Measurements from ENCODE around the gene TAS2R31.

TAS2R31 gene

DNA sequence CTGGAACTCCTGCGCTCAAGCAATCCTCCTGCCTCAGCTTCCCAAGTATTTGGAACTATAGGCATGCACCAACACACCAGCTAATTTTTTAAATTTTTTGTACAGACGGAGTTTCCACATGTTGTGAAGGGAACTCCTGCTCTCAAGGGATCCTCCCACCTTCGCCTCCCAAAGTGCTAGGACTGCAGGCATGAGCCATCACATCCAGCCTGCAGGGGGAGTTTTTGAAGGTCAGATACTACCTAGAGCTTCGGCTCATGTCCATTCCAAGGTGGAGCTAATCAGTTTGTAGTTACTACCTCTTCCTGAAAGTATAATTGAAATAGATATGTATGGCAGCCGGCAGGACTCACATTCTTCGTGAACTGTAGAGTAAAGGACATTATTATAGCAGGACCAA, 5.1 kb downstream of the TAS2R31 start:
- ATAC-seq, result no peak
- peaks cover 9% of the 10 kb centered on the region for H3K36me3 Mint-ChIP-seq
- peaks cover 4% of the 10 kb centered on the region for H3K9me3 Mint-ChIP-seq

DNA sequence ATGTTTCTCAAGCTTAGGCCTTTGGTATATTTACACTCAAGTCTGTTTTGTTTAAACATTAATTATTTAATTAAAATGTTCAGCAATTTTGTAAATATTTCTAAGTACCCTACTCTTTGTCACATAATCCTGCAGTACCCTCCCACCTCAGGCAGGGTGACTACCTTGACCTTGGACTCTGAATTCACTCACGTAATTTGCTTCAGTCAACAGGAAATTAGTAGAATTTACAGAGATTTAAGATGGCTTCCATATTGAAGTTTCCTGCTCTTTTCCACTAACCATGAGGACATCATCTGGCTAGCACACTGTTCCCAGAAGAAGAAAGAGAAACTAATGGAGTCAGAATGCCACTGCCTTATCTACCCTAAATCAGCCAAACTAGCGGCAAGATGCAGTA, 7.8 kb downstream of the TAS2R31 start:
- Mint-ChIP-seq H3K27ac (no peak overlapping the region), H3K9me3 (peaks cover 4% of the 10 kb centered on the region), H3K4me3 (no peak overlapping the region), H3K36me3 (peaks cover 14% of the 10 kb centered on the region), H3K4me1 (peaks cover 9% of the 10 kb centered on the region)
- ATAC-seq, result no peak
- no peak for DNase-seq (ENCODE audit: low spot score in 2 of 2)

More for the DNA sequence above, 5.1 kb downstream of the TAS2R31 start:
- no peak for DNase-seq (ENCODE audit: low spot score in 2 of 2)
- Mint-ChIP-seq H3K27ac (no peak overlapping the region), H3K4me1 (peaks cover 9% of the 10 kb centered on the region), H3K4me3 (no peak overlapping the region)

DNA sequence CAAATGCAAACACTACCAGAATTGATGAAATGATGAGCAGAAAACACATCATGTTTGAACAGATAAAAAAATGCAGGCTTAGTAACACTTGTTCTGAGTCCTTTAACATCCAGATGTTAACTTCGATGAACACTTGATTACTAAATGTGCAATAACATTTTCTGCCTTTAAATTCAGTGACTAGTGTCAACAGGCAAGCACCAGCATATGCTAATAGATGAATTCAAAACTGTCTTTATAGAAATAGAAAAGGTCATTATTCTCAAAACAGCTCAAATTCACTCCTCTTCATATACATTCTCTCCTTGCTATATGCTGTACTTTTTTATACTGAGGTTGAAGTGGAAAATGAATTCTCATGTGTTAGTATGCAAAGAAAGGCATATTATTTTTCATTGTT, 8.7 kb downstream of the TAS2R31 start, which contains the start of gene TAS2R19:
TAS2R19 (minus strand) TSS at position 101 of the 400 bp plus-strand sequence; CDS start at position 52, 49 bp downstream.
- peaks cover 9% of the 10 kb centered on the region for H3K4me1 Mint-ChIP-seq
- H3K9me3 Mint-ChIP-seq, result peaks cover 4% of the 10 kb centered on the region
- H3K27ac Mint-ChIP-seq, result no peak within 1 kb of the TSS
- no peak for ATAC-seq
- H3K36me3 Mint-ChIP-seq, result peaks cover 20% of the 10 kb centered on the region
- H3K4me3 Mint-ChIP-seq, result no peak within 1 kb of the TSS
- no peak for DNase-seq (ENCODE audit: low spot score in 2 of 2)

DNA sequence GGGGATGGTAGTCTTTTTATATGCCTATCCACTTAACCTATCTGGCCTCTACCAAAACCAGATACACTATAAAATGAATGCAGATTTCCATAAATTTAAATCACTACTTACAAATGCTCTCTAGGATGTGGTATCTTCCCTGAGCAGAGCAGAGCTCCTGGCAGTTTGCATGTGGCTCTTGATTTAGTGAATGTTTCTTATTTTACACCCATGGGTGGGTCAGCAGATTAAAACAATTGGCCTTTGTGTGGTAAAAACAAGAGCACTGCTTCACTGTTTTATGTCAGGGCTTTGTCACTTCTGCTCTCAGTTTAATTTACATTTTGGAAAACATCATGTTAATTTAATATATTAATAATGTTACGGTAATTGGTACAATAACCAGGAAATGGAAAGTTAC, 14.3 kb downstream of the TAS2R31 start:
- H3K9me3 Mint-ChIP-seq, result no peaks in the 10 kb centered on the region
- H3K4me1 Mint-ChIP-seq, result peaks cover 12% of the 10 kb centered on the region
- H3K4me3 Mint-ChIP-seq, result no peak overlapping the region
- ATAC-seq, result no peak
- no peak for DNase-seq (ENCODE audit: low spot score in 2 of 2)
- peaks cover 11% of the 10 kb centered on the region for H3K36me3 Mint-ChIP-seq
- H3K27ac Mint-ChIP-seq, result no peak overlapping the region

- no peak overlapping the region for H3K27ac Mint-ChIP-seq
- DNase-seq (ENCODE audit: low spot score in 2 of 2), result no peak
- no peak for ATAC-seq
- H3K4me1 Mint-ChIP-seq, result peaks cover 6% of the 10 kb centered on the region
- no peak overlapping the region for H3K4me3 Mint-ChIP-seq
- H3K9me3 Mint-ChIP-seq, result no peaks in the 10 kb centered on the region
- H3K36me3 Mint-ChIP-seq, result peaks cover 11% of the 10 kb centered on the region
These were observed 15.3 kb downstream of the TAS2R31 start for GRCh38 chr12:11015775-11016430.

DNA sequence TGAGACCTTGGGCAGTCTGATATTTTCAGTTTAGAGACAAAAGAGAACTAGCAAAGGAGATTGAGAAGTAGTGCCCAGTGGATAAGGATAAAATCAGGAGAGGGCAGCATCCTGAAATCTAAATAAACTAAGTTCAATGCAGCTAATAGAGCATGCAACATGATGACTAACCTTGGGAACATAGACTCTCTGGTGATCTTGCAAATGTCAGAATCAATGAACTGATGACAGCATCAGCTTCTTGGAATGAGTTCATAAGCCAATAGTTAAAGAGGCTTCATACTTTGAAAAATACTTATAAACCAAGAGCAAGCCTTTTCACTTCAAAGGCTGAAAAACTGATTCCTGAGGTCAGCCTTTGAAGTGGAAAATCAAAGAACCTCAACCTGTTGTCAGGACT, 17.0 kb downstream of the TAS2R31 start:
- Mint-ChIP-seq H3K4me3 (no peak overlapping the region), H3K4me1 (peaks cover 6% of the 10 kb centered on the region), H3K36me3 (peaks cover 11% of the 10 kb centered on the region), H3K9me3 (no peaks in the 10 kb centered on the region), H3K27ac (no peak overlapping the region)
- ATAC-seq, result no peak
- no peak for DNase-seq (ENCODE audit: low spot score in 2 of 2)

DNA sequence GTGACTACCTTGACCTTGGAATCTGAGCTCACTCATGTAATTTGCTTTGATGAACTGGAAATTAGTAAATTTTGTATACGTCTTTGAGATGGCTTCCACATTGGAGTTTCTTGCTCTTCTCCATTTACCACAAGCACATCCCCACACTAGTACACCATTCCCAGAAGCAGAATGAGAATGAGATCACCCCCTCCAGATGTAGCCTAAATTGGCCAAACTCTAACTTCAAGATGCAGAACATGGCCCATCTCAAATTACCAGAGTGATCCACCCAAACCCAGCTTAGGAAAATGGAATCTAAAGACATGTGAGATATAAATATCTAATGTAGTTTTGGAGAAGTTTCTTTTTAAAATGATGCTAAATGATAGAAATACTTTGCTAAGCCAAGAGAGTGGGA, 23.6 kb downstream of the TAS2R31 start:
- no peaks in the 10 kb centered on the region for H3K9me3 Mint-ChIP-seq
- ATAC-seq (no peak), DNase-seq (ENCODE audit: low spot score in 2 of 2) (no peak)
- H3K4me1 Mint-ChIP-seq, result no peaks in the 10 kb centered on the region
- H3K4me3 Mint-ChIP-seq, result no peak overlapping the region
- peaks cover 5% of the 10 kb centered on the region for H3K36me3 Mint-ChIP-seq
- no peak overlapping the region for H3K27ac Mint-ChIP-seq

GRCh38 chr12:10998204-10998603, 33.0 kb downstream of the TAS2R31 start, which contains the start of gene TAS2R20:
TSS of gene TAS2R20 (minus strand) at chr12:10998304. CDS start at chr12:10997875, 429 bp downstream.
- no peaks in the 10 kb centered on the region for H3K4me1 Mint-ChIP-seq
- peaks cover 7% of the 10 kb centered on the region for H3K36me3 Mint-ChIP-seq
- DNase-seq (ENCODE audit: low spot score in 2 of 2) (no peak), ATAC-seq (no peak)
- no peak within 1 kb of the TSS for H3K4me3 Mint-ChIP-seq
- no peak within 1 kb of the TSS for H3K27ac Mint-ChIP-seq
- no peaks in the 10 kb centered on the region for H3K9me3 Mint-ChIP-seq

DNA sequence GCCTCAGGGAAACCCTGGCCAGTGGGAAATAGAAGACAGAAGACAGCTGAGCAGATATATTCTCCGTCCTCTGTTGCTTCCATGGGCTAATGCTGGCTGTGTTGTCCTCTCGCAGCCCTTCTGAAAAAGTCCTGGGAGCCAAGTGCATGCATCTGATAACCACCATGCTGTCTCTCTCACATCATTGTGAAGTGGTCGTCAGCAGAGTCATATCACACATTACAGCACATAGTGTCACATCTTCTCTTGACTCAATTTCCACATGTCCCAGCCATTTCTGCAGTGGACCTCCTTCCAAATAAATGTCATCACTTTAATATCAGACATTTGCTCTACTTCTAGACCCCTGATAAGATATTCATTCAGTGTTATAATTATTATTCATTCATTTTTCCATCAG, 36.9 kb downstream of the TAS2R31 start:
- ATAC-seq (no peak), DNase-seq (ENCODE audit: low spot score in 2 of 2) (no peak)
- no peaks in the 10 kb centered on the region for H3K9me3 Mint-ChIP-seq
- H3K4me3 Mint-ChIP-seq, result no peak overlapping the region
- no peak overlapping the region for H3K27ac Mint-ChIP-seq
- H3K4me1 Mint-ChIP-seq, result no peaks in the 10 kb centered on the region
- H3K36me3 Mint-ChIP-seq, result peaks cover 7% of the 10 kb centered on the region

DNA sequence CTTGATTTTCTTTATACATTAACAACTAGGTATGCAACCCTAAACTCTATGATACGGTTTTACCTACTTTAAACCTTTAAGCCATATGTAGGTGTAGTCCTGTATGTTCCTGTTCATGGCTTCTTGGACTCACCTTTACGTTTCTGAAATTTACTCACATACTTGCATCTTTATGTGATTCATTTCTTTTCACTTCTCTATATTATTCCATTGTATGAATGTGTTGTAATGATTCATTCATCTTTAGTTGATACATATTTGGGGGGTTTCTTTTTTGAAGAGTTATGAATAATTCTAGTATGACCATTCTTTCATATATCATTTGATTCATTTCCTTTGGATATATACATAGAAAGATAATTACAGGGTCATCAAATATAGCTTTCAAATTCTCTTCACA, 42.1 kb downstream of the TAS2R31 start:
- H3K4me1 Mint-ChIP-seq, result no peaks in the 10 kb centered on the region
- ATAC-seq (peak; percentile 77), DNase-seq (ENCODE audit: low spot score in 2 of 2) (no peak)
- H3K4me3 Mint-ChIP-seq, result no peak overlapping the region
- no peak overlapping the region for H3K27ac Mint-ChIP-seq
- H3K9me3 Mint-ChIP-seq, result no peaks in the 10 kb centered on the region
- no peaks in the 10 kb centered on the region for H3K36me3 Mint-ChIP-seq

DNA sequence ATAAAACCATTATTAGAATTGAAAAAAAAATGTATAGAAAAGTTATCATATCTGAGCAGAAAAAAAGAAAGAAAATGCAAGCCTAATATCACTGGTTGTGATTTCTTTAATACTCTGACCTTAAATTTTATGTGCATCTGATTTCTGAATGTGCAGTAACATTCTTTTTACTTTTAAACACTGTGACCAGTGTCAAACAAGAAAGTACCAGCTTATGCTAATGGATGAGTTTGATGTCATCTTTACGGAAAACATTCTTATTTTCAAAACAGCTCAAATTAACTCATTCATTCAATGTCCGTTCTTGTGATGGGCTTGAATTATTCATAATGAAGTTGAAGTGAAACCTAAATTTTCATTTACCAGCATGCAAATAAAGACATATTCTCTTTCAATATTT, 44.4 kb downstream of the TAS2R31 start, which contains the start of gene TAS2R50:
TAS2R50 (minus strand) TSS at position 101 of the 400 bp plus-strand sequence; CDS start at position 49, 52 bp downstream.
- Mint-ChIP-seq H3K4me3 (no peak within 1 kb of the TSS), H3K27ac (no peak within 1 kb of the TSS), H3K36me3 (no peaks in the 10 kb centered on the region)

DNA sequence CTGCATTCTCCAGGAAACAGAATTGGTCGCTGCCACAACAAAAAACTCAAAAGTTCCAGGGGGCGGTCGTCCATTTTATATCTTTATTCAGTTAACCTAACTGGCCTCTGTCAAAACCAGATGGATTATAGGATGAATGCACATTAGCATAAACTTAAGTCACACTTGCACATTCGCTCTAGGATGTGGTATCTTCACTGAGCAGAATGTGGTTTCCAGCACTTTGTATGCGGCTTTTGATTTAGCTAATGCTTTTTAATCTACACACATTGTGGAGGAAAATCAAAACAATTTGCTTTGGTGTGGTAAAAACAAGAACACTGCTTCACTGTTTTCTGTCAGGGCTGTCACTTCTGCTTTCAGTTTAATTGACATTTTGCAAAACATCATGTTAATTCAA, 49.0 kb downstream of the TAS2R31 start:
- Mint-ChIP-seq H3K9me3 (no peaks in the 10 kb centered on the region), H3K27ac (no peak overlapping the region), H3K36me3 (no peaks in the 10 kb centered on the region), H3K4me1 (peaks cover 35% of the 10 kb centered on the region), H3K4me3 (no peak overlapping the region)
- DNase-seq (ENCODE audit: low spot score in 2 of 2) (peak in 1 of 2 donors; percentile 53), ATAC-seq (peak; percentile 99)

More for the DNA sequence above, 44.4 kb downstream of the TAS2R31 start, which contains the start of gene TAS2R50:
- ATAC-seq (no peak), DNase-seq (ENCODE audit: low spot score in 2 of 2) (no peak)
- Mint-ChIP-seq H3K9me3 (no peaks in the 10 kb centered on the region), H3K4me1 (peaks cover 11% of the 10 kb centered on the region)
